Thoracic aorta (tissue), 2 donors: ENCODE results near the gene SNTB2. TPM values are rescaled to one million over a fixed set of nuclear protein-coding genes. Genes with fewer than 3 reads are reported as not detected.
"Not testable (repeated sequence)": the region's sequence is repeated elsewhere in the genome, so short reads cannot be mapped to it uniquely, and the experiment has no call there.

Experiments
- ATAC-seq: fragments of 150-250 bp; one replicate; pipeline ENCODE4 v1.8.0; 2017; ENCODE audit warnings: low read depth; ENCODE audit not compliant: insufficient number of reproducible peaks, low FRiP score
- DNase-seq: peaks from one replicate; pipeline ENCODE4 v3.0.0-alpha.2; 2020; ENCODE audit warnings: low spot score
- H3K27ac ChIP-seq, 2 donors: fragments of 200-600 bp; sonication (generic); 1 replicate in 1 of 2; 2 replicates in 1 of 2; pipeline ENCODE4 v1.5.1; 2016; ENCODE audit warnings: mild to moderate bottlenecking in 2 of 2, moderate library complexity in 2 of 2
- H3K27me3 ChIP-seq: fragments of 200-600 bp; sonication (generic); replicated peaks from 2 replicates; pipeline ENCODE4 v1.6.0; 2016; ENCODE audit warnings: mild to moderate bottlenecking; ENCODE audit not compliant: insufficient read depth
- H3K36me3 ChIP-seq: fragments of 200-600 bp; sonication (generic); one replicate; pipeline ENCODE4 v1.5.1; 2016
- H3K4me1 ChIP-seq, 2 donors: fragments of 200-600 bp; sonication (generic); 1 replicate in 1 of 2; 2 replicates in 1 of 2; pipeline versions ENCODE4 v1.5.1 to v1.6.0; 2016; ENCODE audit warnings: low read depth in 2 of 2, mild to moderate bottlenecking in 1 of 2; ENCODE audit not compliant: control insufficient read depth in 1 of 2
- H3K4me3 ChIP-seq: fragments of 200-600 bp; sonication (generic); 2 replicates; pipeline ENCODE4 v1.5.1; 2016; ENCODE audit warnings: mild to moderate bottlenecking
- H3K9me3 ChIP-seq: fragments of 200-600 bp; sonication (generic); 2 replicates; pipeline ENCODE4 v1.5.1; 2016
- total RNA-seq, 2 donors: library from RNA; depleted of rRNA; stranded (reverse); fragments of >200 nt; gene quantifications; one replicate each; pipeline versions ENCODE4 v1.1.0 to v1.2.3, GENCODE V29; 2016
- TF ChIP-seq, protein P1 (sequence below): fragments of 200-600 bp; sonication (generic); IDR thresholded peaks from one replicate; pipeline ENCODE4 v1.5.1; 2019; ENCODE audit warnings: antibody characterized with exemption

The SNTB2 gene
- total RNA-seq, 2 donors from 2014 or later, result 39.4 to 65.5 TPM

DNA sequence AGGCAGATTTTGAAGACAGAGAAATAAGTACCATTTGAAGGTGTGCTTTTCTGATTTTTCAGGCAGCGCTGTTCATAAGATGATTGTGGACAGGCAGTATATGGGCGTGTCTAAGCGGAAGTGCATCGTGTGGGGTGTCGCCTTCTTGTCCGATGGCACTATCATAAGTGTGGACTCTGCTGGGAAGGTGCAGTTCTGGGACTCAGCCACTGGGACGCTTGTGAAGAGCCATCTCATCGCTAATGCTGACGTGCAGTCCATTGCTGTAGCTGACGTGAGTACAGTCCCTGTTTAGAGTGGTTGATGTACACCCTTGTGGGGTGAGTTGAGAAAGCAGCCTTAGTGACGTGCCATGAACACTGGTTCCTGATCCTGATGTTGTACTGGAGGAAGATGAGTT lies 43.8 kb upstream of the SNTB2 start:
- Histone ChIP-seq H3K4me1 (peaks cover 9 to 15% of the 10 kb centered on the region in 2 donors), H3K4me3 (no peak overlapping the region), H3K27me3 (no peaks in the 10 kb centered on the region), H3K36me3 (peaks cover 11% of the 10 kb centered on the region), H3K27ac (no peak overlapping the region), H3K9me3 (no peaks in the 10 kb centered on the region)
- no peak for DNase-seq
- ATAC-seq, result no peak
- TF ChIP-seq, protein P1, sequence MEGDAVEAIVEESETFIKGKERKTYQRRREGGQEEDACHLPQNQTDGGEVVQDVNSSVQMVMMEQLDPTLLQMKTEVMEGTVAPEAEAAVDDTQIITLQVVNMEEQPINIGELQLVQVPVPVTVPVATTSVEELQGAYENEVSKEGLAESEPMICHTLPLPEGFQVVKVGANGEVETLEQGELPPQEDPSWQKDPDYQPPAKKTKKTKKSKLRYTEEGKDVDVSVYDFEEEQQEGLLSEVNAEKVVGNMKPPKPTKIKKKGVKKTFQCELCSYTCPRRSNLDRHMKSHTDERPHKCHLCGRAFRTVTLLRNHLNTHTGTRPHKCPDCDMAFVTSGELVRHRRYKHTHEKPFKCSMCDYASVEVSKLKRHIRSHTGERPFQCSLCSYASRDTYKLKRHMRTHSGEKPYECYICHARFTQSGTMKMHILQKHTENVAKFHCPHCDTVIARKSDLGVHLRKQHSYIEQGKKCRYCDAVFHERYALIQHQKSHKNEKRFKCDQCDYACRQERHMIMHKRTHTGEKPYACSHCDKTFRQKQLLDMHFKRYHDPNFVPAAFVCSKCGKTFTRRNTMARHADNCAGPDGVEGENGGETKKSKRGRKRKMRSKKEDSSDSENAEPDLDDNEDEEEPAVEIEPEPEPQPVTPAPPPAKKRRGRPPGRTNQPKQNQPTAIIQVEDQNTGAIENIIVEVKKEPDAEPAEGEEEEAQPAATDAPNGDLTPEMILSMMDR, result no peak

DNA sequence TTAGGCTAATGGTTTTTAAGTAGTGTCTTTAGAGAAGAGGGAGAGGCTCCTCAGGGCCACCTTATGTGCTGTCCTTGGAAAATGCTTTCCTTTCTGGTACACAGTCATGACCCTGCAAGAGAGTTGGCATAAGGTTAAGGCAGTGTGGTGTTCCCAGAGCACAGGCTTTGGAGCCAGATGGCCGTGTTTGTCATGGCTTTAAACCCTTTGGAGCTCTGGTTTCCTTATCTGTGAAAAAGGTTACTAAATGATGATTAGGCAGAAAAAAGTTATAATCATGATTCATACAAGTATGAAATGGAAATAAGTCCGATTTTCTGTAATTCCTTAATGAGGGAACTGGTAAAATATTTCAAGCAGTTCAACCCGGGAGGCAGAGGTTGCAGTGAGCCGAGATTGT lies 41.3 kb upstream of the SNTB2 start:
- H3K27ac ChIP-seq, result peak overlapping the region; percentile 33 to 63
- TF ChIP-seq, protein P1, result no peak
- no peaks in the 10 kb centered on the region for H3K27me3 ChIP-seq
- no peaks in the 10 kb centered on the region for H3K9me3 ChIP-seq
- peaks cover 9 to 15% of the 10 kb centered on the region in 2 donors for H3K4me1 ChIP-seq
- no peak for DNase-seq
- peaks cover 14% of the 10 kb centered on the region for H3K36me3 ChIP-seq
- peak overlapping the region; percentile 5 for H3K4me3 ChIP-seq
- ATAC-seq, result peak; percentile 79

DNA sequence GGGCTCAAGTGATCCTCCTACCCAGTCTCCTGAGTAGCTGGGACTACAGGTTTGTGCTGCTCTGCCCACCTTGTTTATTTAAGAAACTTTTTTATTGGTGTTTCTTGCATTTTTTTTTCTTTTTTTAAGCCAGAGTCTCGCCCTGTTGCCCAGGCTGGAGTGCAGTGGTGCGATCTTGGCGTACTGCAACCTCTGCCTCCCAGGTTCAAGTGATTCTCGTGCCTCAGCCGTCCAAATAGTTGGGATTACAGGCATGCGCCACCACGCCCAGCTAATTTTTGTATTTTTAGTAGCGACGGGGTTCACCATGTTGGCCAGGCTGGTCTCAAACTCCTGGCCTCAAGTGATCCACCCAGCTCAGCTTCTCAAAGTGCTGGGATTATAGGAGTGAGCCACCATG lies 37.3 kb upstream of the SNTB2 start:
- Histone ChIP-seq H3K36me3 (peaks cover 26% of the 10 kb centered on the region), H3K4me1 (peaks cover 9 to 15% of the 10 kb centered on the region in 2 donors)
- not testable (repeated sequence) for DNase-seq, H3K4me3 ChIP-seq, H3K27me3 ChIP-seq, H3K9me3 ChIP-seq, ATAC-seq, H3K27ac ChIP-seq

DNA sequence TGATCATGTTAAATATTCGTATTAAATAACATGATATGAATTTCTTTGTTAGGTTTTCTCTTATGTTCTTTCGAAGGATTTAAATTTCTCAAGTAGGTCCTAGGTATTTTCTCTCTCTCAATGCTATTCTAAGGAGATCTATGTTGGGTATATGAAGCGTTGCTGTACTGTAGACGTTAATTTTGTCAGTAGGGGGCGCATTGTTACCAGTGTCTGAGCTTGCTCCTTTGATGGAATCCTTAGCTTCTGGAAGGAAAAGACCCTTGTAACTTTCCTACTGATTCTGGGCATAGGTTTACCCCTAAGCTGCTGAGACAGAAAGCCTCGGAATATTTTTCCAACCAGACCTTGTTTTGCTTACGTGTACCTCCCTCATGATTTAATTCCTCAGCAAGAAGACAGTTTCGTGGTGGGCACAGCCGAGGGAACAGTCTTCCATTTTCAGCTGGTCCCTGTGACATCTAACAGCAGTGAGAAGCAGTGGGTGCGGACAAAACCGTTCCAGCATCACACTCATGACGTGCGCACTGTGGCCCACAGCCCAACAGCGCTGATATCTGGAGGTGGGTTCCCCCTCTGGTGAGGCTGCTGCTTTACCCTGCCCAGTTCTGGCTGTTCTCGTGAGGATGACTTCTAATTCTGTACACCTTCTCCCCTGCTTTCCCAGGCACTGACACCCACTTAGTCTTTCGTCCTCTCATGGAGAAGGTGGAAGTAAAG lies 36.7 kb upstream of the SNTB2 start:
- no peaks in the 10 kb centered on the region for H3K27me3 ChIP-seq
- no peak overlapping the region for H3K4me3 ChIP-seq
- no peaks in the 10 kb centered on the region for H3K9me3 ChIP-seq
- H3K36me3 ChIP-seq, result peaks cover 32% of the 10 kb centered on the region
- peaks cover 6 to 12% of the 10 kb centered on the region in 2 donors for H3K4me1 ChIP-seq
- TF ChIP-seq, protein P1, result peak; percentile 75
- DNase-seq (peak; percentile 17), ATAC-seq (peak; percentile 60)
- no peak overlapping the region for H3K27ac ChIP-seq

DNA sequence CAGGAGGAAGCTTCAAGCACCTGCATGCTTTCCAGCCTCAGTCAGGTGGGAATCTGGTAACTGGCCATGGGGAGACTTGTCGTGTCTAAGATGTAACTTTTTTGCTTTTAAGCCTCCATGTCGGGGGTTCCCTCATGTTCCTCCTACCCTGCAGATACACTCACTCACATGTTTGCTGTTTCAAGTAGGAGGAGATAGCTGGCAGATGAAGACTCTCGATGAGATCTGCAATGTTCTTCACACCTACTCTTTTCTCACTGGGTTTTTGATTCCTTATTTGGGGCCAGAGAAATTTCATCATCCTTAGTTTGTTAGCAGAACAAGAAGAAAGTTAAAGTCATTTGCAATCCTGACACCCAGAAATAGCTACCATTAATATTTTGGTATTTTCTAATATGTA lies 29.8 kb upstream of the SNTB2 start:
- DNase-seq (no peak), ATAC-seq (no peak)
- Histone ChIP-seq H3K27ac (no peak overlapping the region), H3K9me3 (no peaks in the 10 kb centered on the region), H3K36me3 (peaks cover 48% of the 10 kb centered on the region), H3K4me1 (no peaks in the 10 kb centered on the region), H3K27me3 (no peaks in the 10 kb centered on the region), H3K4me3 (no peak overlapping the region)
- TF ChIP-seq, protein P1, result no peak

DNA sequence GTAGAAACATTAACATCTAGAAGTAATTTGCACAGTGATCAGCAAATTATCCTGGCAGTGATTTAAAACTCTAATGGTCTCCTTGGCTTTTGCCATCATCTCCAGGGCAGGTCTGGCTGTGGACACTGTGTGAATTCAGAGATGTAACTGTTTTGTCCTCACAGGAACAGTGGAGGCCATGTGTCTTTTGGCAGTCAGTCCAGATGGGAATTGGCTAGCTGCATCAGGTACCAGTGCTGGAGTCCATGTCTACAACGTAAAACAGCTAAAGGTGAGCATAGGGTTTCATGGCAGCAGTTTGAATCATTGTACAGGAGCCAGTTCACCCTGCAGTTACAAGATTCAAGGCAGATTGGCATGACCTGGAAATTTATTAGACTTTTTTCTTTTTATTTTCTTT lies 26.8 kb upstream of the SNTB2 start:
- Histone ChIP-seq H3K4me3 (no peak overlapping the region), H3K27me3 (no peaks in the 10 kb centered on the region), H3K36me3 (peaks cover 41% of the 10 kb centered on the region), H3K9me3 (no peaks in the 10 kb centered on the region), H3K4me1 (no peaks in the 10 kb centered on the region), H3K27ac (no peak overlapping the region)
- TF ChIP-seq, protein P1, result no peak
- ATAC-seq (no peak), DNase-seq (no peak)
